Measurements from ENCODE around the gene RNF151. TPM values are rescaled to one million over a fixed set of nuclear protein-coding genes. Genes with fewer than 3 reads are reported as not detected.

The RNF151 gene
- total RNA-seq, 1 experiment from 2014 or later = 0.28 TPM

GRCh38 chr16:1992704-1993317 is 26.2 kb downstream of the RNF151 start:
- H3K4me2 ChIP-seq (ENCODE audit: insufficient read depth, insufficient read length, low read length) = peak overlapping the region; percentile 35

More at GRCh38 chr16:1992704-1993317, 26.2 kb downstream of the RNF151 start:
- Histone ChIP-seq H3K56ac (ENCODE audit: insufficient read length, low read depth, low read length) (no peak overlapping the region), H2BK12ac (ENCODE audit: insufficient read length, low read depth, low read length) (no peak overlapping the region), H4K5ac (ENCODE audit: insufficient read length, low read depth, low read length) (no peak overlapping the region), H3K9me3 (ENCODE audit: control insufficient read depth, low read depth, low read length) (no peaks in the 10 kb centered on the region), H3K4me1 (ENCODE audit: insufficient read depth, low read length) (no peaks in the 10 kb centered on the region; the same call in 1 of the 2 replicates), H2AK5ac (ENCODE audit: insufficient read length, low read length) (no peak overlapping the region), H3T11ph (ENCODE audit: low read length) (no peak overlapping the region), H3K79me1 (ENCODE audit: insufficient read depth, low read depth, low read length, poor library complexity, severe bottlenecking) (no peaks in the 10 kb centered on the region), H3K23ac (ENCODE audit: insufficient read length, low read depth, low read length) (no peak overlapping the region), H4K20me1 (ENCODE audit: control insufficient read depth, insufficient read depth, insufficient read length) (no peaks in the 10 kb centered on the region), H2BK20ac (ENCODE audit: low read depth, low read length, poor library complexity, severe bottlenecking) (no peak overlapping the region), H3K23me2 (ENCODE audit: insufficient read length, low read depth, low read length, poor library complexity, severe bottlenecking) (peaks cover 18% of the 10 kb centered on the region), H3K79me2 (ENCODE audit: insufficient read depth, low read length) (no peaks in the 10 kb centered on the region), H4K91ac (ENCODE audit: insufficient read length, low read depth, low read length) (no peak overlapping the region), H3K27ac (ENCODE audit: insufficient read length, low read depth, low read length) (no peak overlapping the region), H2AFZ (ENCODE audit: low read length) (no peak overlapping the region), H2BK15ac (ENCODE audit: low read depth, low read length) (no peak overlapping the region), H2BK5ac (ENCODE audit: insufficient read length, low read length) (no peak overlapping the region), H3K9ac (ENCODE audit: extremely low read depth, insufficient read length, low read length) (no peak overlapping the region), H2BK120ac (ENCODE audit: low read depth, low read length, poor library complexity, severe bottlenecking) (no peak overlapping the region), H3K4ac (ENCODE audit: low read depth, low read length) (no peak overlapping the region; the same call in 1 of the 2 replicates), H3K27me3 (ENCODE audit: insufficient read depth, low read length) (peaks cover 15% of the 10 kb centered on the region; the same call in 1 of the 2 replicates), H3K14ac (ENCODE audit: insufficient read depth, low read length) (peak overlapping the region; percentile 82), H4K8ac (replicated peaks; ENCODE audit: insufficient read length, low read depth, low read length) (no peak overlapping the region), H3K18ac (ENCODE audit: insufficient read length, low read depth, low read length) (peak overlapping the region; percentile 85)
- peak; percentile 83 for DNase-seq
- Mint-ChIP-seq H3K9me3 (no peaks in the 10 kb centered on the region; a peak in 1 of 5 replicates), H3K36me3 (ENCODE audit: insufficient read depth in 1 of 3, low read depth in 3 of 3) (peaks cover 0 to 8% (median 7%) of the 10 kb centered on the region in 3 experiments; a peak in 4 of 7 replicates), H3K27ac (no peak overlapping the region), H3K4me1 (peaks cover 16 to 20% of the 10 kb centered on the region in 2 experiments), H3K27me3 (ENCODE audit: low read depth) (peaks cover 39% of the 10 kb centered on the region), H3K4me3 (peak overlapping the region in 1 of 2 experiments; percentile 68; a peak in 3 of 5 replicates)
- TF ChIP-seq CTCF (conservative IDR thresholded peaks at IDR 0.05) = no peak
- WGBS (ENCODE audit: extremely low coverage, insufficient read length, low lambda C conversion rate) = no CpG with 5 or more reads among the region's 50 CpGs

Measured in H9 (cell line).